Left colon (tissue), 2 donors: Measurements from ENCODE around the gene TMEM116. TPM values are rescaled to one million over a fixed set of nuclear protein-coding genes. Genes with fewer than 3 reads are reported as not detected.
"Not testable (repeated sequence)": the region's sequence is repeated elsewhere in the genome, so short reads cannot be mapped to it uniquely, and the experiment has no call there.

Experiments used
- ATAC-seq: fragments of 200-7000 bp; cut with Tn5 transposase; one replicate; pipeline ENCODE4 v1.9.1; 2020; ENCODE audit warnings: mild to moderate bottlenecking, moderate library complexity
- DNase-seq, 2 donors: peaks; one replicate each; pipeline ENCODE4 v3.0.0-alpha.2; 2020
- intact Hi-C, 2 donors: fragments of 100-400 bp; cut with DNase I in 1 of 2; cut with micrococcal nuclease in 1 of 2; formaldehyde crosslinking; loops; one replicate each; pipeline versions ENCODE4 v1.11.2 to v1.14.0; 2022; cut with DNase I, micrococcal nuclease
- long read RNA-seq: library from polyadenylated mRNA; unstranded; transcript quantifications from one replicate; pipeline ENCODE4 v2.0.0, GENCODE V29; 2021
- total RNA-seq, 2 donors: library from RNA; stranded (reverse); fragmentation: NEBNext Ultra II Directional; extraction: Animal tissue kit (Norgen Biotek cat#: 25700); gene quantifications; one replicate each; pipeline ENCODE4 v1.2.1, GENCODE V29; 2021
- donor health status: DM: no; HTN: no; CAD: no.
- donor health status: DM: yes; HTN: yes; CAD: no.

Gene TMEM116
- 10 to 100 TPM in 1 of 2 donors, 1 to 10 TPM in 1; 9.3 to 11.9 TPM for total RNA-seq
- long read RNA-seq, partial matches to known transcripts: 1 of 10 reads
- long read RNA-seq, other reads (novel, unspliced or antisense): 8 of 10 reads

DNA sequence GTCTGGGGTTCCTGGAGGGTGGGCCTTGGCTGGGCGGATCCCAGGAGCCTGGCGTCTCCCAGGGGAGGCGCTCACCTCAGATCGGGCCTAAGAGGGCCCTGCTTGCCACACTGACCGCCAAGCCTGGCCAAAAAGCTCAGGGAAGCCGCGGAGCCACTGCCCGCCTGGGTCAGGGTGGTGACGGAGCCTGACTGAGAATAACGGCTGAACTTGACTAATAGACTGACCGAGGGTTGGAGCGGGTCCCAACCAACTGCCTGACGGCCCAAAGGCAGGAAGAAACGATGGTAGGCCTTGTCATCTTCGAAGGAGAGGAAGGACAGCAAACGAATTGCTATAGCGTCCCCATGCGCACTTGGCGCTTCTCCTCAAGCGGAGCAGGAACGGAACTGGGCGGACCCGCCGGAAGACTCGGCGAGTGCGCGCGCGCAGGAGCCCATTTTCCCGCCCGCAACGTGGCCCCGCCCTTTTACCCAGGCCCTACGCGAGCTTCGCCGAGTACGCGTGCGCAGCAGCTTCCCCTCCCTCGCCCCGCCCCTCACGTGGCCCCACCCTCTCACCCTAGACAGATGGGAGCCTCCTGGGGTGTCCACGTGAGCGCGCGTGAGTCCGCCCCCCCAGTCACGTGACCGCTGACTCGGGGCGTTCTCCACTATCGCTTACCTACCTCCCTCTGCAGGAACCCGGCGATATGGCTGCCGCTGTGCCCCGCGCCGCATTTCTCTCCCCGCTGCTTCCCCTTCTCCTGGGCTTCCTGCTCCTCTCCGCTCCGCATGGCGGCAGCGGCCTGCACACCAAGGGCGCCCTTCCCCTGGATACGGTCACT, at the start of gene TMEM116, which contains the start of gene ERP29:
TSS of gene TMEM116 (minus strand) at position 391 of the 826 bp plus-strand sequence. CDS start 7,895 bp downstream, outside the sequence.
TSS of gene ERP29 (plus strand) at position 652 of the 826 bp plus-strand sequence. CDS start at position 692, 40 bp downstream.
- peak; percentile 86 for ATAC-seq
- intact Hi-C loops: no loop called here
- DNase-seq: peak; percentile 99 to 100

DNA sequence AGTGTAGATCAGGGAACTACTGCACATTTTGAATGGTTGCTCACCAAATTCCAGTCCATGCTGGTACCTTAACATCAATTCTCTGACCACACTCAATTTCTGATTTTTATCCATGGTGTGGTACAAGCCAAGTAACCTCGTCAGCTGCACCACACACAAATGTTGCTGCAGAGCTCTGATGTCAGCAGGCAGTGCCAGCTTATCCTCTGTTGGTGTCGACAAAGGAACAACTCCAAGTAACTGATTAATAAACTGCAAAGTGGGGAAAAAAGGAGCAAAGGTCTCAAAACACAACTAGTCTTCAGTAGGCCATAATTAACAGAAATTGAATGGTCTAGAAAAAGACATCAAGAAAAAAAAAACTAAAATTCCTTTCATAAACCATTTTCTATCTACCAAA, 48.2 kb upstream of the TMEM116 start:
- intact Hi-C loops: no loop called here
- DNase-seq (no peak), ATAC-seq (no peak)

DNA sequence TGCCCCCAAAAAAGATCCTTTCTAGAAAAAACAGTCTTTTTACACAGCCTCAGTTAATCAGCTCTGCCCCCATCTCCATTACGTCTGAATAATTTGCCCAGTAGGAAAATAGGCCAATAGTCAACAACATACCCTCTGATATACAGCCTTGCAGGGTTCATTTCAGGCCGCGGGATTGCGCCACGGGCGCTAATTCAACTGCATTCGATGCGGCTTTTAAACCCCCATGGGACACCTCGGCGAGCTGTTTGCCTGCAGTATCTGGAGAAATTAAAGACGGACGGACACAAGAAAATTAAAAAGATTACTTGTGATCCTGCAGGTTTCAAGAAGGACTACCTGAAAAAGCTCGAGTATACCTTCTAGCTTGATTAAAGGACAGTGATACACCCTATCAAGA, 36.4 kb upstream of the TMEM116 start:
- DNase-seq (no peak), ATAC-seq (no peak)
- intact Hi-C loops: no loop called here

DNA sequence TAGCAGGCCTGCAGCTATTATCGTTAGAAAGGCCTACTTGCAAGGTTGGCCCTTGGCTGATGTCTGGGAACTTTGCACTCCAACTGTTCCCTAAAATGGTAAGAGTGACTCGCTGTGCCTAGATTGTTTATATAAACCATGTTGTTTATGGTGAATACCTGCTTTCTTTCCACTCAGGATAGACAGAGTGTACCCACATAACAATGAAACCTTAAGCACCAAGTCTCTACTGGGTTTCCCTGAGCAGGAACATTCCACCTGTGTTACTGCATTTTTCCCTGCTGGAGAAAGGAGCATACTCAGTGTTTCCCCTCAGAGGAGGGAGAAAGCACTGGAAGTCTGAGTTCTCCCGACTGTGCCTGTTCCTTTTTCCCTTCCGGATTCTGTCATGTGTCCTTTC, 33.0 kb upstream of the TMEM116 start:
- ATAC-seq (no peak), DNase-seq (peak in 1 of 2 donors; percentile 33)
- intact Hi-C loops: no loop called here

DNA sequence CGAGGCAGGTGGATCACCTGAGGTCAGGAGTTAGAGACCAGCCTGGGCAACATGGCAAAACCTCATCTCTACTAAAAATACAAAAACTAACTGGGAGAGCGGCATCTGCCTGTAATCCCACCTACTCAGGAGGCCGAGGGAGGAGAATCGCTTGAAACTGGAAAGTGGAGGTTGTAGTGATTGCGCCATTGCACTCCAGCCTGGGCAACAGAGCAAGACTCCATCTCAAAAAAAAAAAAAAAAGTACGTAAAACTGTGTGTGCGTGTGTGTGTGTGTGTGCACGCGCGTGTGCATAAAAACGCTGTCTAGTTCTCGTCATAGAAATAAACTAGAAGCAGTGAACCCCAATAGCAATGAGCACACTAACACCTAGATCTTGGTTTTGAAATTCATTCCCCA, 23.6 kb upstream of the TMEM116 start:
- intact Hi-C loops, DNase-seq, ATAC-seq: not testable (repeated sequence)

DNA sequence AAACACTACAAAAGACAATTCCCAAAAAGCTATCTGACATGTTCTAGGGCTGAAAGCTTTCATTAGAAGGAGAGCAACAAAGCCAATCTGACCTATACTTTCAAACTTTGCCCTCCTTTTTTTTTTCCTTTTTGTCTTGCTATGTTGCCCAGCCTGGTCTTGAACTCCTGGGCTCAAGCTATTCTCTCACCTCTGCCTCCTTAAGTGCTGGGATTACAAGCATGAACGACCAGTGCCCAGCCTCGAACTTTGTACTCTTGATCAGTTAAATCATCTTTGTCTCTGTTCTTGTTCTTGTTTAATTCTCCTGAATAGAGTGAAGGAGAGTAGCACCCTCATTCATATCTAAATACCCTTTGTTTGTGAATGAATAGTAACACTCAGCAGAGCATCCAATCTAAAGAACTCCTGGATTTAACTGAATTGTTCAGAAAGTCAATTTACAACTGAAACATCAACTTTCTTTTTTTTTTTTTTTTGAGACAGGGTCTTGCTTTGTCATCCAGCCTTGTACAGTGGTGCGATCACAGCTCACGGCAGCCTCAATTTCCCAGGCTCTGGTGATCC, 22.3 kb upstream of the TMEM116 start:
- ATAC-seq: no peak
- intact Hi-C loops: no loop called here
- no peak for DNase-seq

DNA sequence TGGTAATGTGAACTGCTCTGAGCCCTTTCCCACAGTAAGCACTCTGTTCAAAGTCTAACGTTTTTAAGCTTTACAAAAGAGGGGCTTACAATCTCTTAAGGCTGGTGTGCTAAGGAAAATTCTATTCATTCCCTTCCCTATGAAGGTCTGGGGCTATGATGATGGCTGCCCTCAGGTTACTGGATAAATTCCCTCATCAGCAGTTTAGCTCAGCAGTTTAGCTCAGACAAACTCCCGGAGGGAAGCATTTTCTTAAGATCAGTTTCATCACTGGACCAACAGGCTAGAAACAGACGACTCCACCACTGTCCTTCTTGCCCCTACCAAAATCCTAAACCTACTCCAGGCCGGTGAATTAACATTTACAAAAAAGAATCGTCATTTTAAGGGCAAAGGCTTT, 19.3 kb upstream of the TMEM116 start:
- ATAC-seq: no peak
- intact Hi-C loops: no loop called here
- DNase-seq: no peak

DNA sequence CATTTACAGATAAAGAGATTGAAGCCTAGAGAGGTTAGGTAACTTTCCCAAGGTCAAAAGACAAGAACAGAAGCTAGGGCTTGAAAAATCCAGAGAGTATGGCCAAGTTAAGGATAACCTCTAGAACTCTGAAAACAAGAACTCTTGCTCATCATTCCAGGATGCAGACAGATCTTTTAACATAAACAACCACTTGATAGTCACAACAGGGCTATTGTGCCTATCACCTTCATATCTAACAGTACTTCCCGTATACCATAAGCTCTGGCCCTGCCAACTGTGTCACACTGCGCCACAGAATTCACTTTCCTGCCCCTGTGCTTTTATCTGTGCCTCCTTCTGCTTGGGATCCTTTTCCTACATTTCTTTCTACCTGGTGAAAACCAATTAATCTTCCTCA, 18.5 kb upstream of the TMEM116 start:
- intact Hi-C loops: no loop called here
- no peak for ATAC-seq

DNA sequence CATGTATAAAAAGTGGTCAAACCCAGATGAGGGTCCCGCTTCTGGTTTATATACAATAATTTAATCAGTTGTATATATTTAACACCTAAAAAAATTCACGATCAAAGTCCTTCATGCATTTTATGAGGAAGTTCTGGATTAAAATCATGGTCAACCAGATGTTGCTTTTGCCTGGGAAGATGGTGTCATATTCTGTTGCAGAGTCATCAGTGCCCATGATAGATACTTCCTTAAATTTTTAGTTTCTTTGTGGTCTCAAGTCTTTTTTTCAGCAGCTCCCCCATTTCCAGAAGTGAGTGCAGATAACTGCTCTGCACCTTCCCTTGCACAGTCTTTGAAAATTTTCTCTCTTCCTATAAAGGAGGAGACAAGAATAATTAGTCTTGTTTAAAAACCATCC, 16.3 kb upstream of the TMEM116 start:
- no peak for DNase-seq
- intact Hi-C loops: no loop called here
- no peak for ATAC-seq

More for the DNA sequence above, 18.5 kb upstream of the TMEM116 start:
- DNase-seq: no peak

DNA sequence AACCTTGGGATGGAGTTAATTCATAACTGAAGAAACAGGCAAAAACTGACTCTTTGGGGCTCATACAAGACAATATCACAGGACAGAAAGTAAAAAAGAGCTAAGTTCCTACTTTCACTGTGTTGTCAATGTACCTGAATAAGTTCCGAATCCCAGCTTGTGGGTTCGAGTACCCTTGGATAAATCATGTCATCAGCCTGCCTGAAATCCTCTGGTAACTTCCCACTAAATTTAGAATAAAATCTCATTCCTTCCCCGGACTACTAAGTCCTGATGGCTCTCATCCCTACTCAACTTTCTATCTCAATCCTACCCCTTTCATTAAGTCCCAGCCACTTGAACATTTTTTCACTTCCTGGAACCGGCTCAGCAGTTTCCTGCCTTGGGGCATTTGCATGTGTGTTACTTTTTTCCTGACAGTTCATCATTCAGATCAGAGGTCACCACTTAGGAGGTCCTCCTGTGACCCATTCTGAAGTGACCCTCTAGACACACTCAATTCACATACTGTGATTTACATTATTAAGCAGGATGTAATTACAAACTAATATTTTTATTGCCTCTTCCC, 12.9 kb upstream of the TMEM116 start:
- intact Hi-C loops: no loop called here
- no peak for DNase-seq
- no peak for ATAC-seq

DNA sequence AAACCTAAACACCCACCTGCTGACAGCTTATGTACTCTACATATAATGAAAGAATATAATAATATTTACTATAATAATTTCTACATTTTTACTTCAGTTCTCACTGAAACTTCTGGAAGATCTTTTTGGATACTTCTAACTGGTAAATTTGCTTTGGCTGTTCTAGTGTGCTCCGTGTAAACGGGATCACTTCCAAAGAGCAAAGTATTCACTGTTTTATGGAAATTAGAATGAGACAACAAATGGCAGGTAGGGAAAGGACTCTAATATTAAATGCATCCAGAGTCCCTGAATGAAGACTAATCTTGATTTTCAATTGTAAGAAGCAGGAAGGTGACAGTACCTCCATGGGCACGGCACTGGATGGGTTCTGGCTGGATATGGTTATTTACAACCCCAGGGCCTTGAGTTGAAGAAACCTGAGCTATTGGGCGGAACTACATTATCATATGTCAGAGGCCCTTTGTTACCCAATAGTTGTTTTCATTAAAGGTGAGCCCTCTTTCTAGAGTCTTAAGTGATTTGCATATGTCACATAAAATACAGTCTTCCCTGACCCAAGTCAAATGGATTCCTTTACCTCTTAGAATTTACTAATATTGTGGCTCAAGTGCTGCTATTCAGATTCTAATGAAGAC, 10.9 kb upstream of the TMEM116 start:
- DNase-seq: no peak
- no peak for ATAC-seq
- intact Hi-C loops: no loop called here

DNA sequence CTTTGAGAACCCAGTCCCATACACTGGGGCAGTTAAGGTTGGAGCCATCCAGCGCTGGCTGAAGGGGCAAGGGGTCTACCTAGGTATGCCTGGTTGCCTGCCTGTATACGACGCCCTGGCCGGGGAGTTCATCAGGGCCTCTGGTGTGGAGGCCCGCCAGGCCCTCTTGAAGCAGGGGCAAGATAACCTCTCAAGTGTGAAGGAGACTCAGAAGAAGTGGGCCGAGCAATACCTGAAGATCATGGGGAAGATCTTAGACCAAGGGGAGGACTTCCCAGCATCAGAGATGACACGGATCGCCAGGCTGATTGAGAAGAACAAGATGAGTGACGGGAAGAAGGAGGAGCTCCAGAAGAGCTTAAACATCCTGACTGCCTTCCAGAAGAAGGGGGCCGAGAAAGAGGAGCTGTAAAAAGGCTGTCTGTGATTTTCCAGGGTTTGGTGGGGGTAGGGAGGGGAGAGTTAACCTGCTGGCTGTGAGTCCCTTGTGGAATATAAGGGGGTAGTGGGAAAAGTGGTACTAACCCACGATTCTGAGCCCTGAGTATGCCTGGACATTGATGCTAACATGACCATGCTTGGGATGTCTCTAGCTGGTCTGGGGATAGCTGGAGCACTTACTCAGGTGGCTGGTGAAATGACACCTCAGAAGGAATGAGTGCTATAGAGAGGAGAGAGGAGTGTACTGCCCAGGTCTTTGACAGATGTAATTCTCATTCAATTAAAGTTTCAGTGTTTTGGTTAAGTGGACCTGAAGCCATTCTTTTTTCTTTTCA, 9.5 kb upstream of the TMEM116 start:
- DNase-seq (no peak), ATAC-seq (peak; percentile 16)
- intact Hi-C loops: no loop called here

DNA sequence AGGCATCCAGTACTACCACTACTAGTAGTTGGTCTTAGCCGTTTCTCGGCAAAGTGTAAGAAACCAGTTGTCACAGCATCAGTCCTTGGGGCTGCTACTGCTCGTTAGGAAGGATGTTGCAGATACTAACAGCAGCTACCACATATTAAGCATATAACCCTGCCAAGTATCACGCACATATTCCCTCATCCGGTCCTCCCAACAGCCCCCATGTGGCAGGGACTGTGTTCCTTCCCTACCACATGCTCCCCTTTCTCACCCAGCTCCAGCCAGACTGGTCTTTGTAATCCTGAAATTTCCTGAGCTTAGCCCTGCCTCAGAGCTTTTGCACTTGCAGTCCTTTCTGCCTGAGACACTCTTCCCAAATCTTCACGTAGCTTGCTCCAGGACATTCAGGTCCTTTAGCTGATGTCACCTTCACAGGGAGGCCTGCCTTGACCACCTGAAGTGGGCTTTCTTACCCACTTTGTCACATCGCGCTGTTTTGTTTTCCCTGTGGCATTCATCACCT, 8.0 kb upstream of the TMEM116 start:
- no peak for ATAC-seq
- intact Hi-C loops: no loop called here
- no peak for DNase-seq

DNA sequence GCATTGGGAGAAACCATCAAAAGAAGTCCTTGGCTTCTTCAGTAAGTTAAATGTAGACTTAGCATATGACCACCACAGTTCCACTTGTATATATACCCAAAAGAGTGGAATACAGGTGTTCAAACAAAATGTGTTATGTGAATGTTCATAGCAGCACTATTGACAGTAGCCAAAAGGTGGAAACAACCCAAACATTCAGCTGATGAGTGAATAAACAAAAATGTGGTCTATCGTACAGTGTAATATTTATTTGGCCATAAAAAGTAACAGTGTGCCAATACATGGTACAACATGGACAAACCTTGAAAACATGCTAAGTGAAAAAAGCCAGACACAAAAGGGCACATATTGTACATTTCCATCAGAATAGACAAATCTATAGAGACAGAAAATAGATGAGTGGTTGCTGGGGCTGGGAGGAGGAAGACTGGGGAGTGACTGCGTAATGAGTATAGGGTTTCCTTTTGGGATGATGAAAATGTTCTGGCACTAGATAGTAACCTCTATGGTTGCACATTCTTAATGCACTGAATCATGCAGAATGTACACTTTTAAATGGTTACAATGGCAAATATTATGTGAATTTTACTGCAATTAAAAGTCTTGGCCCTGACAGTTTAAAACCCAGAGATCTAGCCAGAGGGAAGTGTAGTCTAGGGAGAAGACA, 5.7 kb upstream of the TMEM116 start:
- DNase-seq (no peak), ATAC-seq (no peak)
- intact Hi-C loops: no loop called here

DNA sequence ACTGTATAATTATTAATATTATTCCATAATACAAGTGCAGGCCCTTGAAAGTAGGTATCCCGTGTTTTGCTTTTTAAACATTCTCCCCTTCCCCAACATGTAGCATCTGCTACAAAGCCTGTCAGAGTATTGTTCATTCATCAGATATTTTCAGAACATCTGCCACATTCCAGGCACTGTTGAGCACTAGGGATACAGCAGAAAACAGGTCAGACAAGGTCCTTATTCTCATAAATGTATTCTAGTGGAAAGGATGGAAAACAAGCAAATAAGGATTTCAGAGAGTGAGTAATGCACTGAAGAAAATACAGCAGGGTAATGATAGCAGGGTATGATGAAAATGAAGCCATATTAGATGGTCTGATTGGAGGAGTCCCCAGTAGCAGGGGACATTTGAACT, 4.1 kb upstream of the TMEM116 start:
- intact Hi-C loops: no loop called here
- ATAC-seq (no peak), DNase-seq (no peak)

DNA sequence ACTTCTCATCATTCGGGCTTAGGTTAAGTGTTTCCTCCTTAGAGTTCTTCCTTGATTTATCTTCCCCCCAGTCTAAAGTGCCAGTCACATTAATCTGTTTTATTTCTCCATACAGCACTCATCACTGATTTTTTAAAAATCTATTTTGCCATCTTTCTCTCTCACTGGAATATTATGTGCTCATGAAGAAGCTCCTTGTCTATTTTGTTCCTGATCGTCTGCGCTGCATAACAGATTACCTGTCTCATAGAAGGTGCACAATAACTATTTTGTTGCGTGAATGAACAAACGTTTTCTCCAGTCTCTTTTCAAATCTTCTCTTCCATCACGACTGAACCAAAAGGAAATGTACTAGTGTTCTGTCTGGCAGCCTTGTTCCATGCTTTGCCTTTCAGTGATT, 3.0 kb upstream of the TMEM116 start:
- no peak for DNase-seq
- intact Hi-C loops: no loop called here
- ATAC-seq: no peak

DNA sequence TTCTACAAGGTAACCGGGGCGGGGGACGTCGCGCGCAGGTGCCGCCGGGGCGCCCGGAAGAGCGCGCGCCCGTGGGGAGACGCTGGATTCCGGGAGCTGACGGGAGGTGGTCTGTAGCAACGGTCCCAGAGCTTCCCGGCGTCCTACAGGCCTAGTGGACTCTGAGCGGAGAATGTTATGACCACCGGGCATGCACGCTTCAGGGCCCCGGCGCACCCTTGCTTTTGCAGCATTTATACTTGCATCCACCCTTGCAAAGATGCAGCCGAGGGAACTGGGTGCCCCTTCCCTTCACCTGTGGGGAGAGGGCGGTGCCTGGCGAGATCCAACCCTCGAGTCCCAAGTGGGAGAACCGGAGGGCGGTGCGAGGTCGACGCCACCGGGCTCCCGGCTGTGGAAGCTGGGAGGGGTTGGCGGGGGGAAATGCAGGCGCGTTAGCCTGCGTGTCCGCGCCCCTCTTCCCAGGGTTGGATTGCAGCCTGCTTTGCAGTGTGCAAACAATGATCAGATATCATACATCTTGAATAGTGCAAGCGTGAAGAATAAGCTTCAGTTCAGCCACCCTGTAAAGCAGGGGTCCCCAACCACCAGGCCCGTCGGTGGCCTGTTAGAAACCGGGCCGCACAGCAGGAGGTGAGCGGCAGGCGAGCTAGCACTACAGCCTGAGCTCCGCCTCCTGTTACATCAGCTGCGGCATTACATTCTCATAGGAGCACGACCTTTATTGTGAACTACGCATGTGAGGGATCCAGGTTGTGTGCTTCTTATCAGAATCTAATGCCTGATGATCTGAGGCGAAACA, 837 bp upstream of the TMEM116 start:
- ATAC-seq (peak; percentile 62), DNase-seq (peak; percentile 75 to 81)
- intact Hi-C loops: no loop called here
